HG03064 (cell line): ENCODE results near the gene DBP.
"Not testable (repeated sequence)": the region's sequence is repeated elsewhere in the genome, so short reads cannot be mapped to it uniquely, and the experiment has no call there.

Experiments
- ATAC-seq: cut with Tn5 transposase; IDR thresholded peaks from one replicate; pipeline ENCODE4 v1.9.1; 2021; ENCODE audit warnings: low read depth; ENCODE audit not compliant: unreplicated experiment

The DBP gene, protein sequence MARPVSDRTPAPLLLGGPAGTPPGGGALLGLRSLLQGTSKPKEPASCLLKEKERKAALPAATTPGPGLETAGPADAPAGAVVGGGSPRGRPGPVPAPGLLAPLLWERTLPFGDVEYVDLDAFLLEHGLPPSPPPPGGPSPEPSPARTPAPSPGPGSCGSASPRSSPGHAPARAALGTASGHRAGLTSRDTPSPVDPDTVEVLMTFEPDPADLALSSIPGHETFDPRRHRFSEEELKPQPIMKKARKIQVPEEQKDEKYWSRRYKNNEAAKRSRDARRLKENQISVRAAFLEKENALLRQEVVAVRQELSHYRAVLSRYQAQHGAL

DNA sequence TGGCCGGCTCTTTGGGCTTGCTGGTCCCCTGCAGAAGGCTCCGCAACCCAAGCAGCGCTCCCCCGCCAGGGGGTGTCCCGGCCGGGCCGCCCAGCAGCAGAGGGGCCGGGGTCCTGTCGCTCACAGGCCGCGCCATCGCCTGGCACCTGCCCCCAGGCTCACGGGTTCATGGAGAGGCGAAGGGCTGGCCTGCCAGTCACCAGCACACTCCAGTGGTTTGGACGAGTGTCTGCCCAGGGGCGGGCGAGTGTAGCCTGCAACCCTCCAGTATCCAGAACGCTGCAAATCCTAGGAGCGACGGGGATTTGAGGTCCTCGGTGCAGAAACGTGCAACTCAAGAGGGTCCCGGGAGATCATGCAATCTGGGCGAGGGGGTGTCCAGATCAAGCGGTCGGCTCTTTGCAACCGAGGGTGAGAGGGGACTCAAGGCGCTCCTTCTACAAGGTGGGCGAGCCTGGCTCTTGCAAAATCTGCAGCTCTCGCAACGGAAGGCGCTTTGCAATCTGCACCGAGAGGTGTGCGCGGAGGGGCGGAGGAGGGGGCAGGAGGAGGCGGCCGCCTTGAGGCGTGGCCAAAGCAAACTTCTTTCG, at the start of gene DBP:
TSS of gene DBP (minus strand) at position 521 of the 590 bp plus-strand sequence. CDS start at position 136, 385 bp downstream.
- ATAC-seq = peak; percentile 2

DNA sequence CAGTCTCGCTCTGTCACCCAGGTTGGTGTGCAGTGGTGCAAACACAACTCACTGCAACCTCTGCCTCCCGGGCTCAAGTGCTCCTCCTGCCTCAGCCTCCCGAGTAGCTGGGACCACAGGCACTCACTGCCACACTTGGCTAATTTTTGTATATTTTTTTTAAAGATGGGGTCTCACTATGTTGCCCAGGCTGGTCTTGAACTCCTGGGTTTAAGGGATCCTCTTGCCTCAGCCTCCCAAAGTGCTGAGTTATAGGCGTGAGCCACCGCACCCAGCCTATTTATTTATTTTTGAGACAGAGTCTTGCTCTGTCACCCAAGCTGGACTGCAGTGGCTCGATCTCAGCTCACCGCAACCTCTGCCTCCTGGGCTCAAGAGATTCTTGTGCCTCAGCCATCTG, 49.5 kb upstream of the DBP start:
- ATAC-seq = not testable (repeated sequence)

DNA sequence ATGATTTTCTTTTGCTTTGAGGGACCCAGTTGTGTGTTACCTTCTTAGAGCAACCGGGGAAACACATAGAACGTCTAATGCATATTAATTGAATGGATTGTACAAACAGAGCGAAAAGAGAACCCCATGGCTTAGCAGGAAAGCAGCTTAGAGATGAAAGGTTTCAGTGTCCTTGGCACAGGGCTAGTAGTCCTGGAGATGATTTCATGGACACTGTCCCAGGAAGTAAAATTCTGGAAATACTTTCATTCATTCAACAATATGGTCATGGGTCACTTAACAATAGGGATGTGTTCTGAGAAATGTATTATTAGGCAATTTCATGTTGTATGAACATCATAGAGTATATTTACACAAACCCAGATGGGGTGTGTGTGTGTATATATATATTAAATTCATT, 48.9 kb upstream of the DBP start:
- no peak for ATAC-seq

DNA sequence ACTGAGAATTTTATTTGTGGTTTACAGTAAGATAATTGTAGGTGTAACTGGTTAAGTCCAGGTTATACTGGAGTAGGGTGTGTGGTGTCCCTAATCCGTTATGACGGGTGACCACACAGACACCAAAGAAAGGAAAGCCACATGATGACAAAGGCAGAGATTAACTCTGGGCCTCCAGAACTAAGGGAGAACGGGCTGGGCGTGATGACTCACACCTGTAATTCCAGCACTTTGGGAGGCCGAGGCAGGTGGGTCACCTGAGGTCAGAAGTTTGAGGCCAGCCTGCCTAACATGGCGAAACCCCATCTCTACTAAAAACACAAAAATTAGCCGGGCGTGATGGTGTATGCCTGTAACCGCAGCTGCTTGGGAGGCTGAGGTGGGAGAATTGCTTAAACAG, 48.4 kb upstream of the DBP start:
- ATAC-seq = no peak

DNA sequence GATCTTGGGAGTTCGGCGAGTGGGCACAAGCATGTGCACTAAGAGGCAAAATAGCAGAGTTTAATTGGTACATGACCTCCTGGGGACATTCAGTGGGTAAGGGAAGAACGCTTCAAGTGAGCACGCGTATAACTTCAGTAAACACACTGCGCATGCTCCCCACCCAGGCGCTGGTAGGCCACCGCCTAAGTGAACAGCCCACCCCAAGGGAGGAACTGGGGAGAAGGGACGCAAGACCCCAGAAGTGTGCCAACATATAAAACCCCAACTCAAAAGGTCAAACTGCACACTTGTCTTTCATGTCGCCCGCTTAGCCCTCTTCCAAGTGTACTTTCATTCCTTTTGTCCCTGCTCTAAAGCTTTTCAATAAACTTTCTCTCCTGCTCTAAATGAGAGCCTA, 46.2 kb upstream of the DBP start:
- no peak for ATAC-seq

DNA sequence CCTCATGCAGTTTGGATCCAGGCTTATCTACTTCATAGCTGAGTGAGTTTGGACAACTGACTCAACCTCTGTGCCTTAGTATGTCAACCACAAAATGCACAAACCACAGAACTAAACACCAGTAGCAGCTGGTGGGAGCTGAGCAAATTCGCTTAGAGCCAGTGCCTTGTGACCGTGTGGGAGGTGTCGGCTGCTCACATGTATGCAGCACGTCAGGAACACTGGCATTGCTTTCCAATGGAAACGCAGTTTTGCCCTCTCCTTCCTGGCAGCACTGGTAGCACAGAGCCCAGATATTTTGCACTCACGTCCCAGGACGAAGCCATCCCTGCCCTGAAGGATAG, 43.9 kb upstream of the DBP start:
- no peak for ATAC-seq

DNA sequence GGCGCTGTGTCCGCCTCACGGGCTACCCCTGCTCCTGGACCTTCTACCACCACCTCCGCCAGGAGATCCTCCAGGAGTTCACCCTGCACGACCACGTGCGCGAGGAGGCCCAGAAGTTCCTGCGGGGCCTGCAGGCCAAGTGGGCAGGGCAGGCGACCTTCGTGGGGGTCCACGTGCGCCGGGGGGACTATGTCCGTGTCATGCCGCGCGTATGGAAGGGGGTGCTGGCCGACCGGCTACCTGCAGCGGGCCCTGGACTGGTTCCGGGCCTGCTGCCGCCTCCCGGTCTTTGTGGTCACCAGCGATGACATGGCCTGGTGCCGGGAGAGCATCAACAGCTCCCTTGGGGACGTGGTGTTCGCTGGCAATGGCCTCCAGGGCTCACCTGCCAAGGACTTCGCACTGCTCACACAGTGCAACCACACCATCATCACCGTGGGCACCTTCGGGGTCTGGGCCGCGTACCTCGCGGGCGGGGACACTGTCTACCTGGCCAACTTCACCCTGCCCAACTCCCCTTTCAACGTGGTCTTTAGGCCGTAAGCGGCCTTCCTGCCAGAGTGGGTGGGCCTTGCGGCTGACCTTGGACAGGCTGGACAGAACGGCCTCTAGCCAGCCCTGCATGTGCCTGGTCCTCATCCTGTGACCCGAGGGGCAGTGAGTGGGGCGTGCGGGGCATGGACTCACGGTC, 43.4 kb upstream of the DBP start:
- ATAC-seq = no peak

DNA sequence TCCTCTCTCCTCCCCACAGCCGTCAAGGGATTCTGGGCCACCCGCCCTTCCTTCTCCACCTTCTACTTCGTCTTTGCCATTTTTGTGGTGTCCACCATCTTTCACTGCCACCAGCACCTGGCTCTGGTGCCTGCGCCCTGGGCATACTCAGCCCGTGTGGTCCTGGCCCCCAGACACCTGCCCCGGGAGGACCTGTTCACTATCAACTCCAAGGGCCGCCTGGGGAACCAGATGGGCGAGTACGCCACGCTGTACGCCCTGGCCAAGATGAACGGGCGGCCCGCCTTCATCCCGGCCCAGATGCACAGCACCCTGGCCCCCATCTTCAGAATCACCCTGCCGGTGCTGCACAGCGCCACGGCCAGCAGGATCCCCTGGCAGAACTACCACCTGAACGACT, 42.8 kb upstream of the DBP start:
- ATAC-seq = not testable (repeated sequence)

DNA sequence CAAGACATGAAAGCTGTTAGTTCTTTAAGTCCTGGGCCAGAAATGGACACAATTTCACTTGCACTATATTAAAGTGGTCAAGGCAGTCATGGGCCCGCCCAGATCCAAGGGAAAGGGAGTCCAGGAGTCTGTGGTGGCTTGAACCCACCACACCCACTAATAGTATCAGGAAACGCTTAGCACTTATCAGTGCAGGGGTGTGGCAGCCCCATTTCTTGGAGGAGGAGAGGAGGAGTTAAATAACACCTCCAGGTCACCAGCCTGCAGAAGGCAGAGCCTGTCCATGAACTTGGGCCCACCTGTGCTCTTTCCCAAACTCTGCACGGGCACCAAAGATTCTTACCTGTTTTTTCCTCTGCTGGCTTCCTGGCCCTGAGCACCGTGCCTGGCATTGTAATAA, 41.0 kb upstream of the DBP start:
- no peak for ATAC-seq

DNA sequence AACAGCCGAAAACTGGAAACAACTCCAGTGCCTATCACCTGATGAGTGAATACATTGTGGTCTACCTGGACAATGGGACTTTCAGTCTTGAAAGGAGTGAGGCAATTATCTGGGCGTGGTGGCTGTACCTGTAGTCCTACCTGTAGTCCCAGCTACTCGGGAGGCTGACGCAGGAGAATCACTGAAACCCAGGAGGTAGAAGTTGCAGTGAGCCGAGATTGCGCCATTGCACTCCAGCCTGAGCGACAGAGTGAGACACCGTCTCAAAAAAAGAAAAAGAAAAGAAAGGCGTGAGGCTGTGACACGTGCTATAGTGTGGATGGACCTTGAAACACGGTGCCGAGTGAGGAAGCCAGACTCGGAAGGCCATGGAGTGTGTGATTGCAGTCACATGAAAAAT, 39.7 kb upstream of the DBP start:
- ATAC-seq = no peak

DNA sequence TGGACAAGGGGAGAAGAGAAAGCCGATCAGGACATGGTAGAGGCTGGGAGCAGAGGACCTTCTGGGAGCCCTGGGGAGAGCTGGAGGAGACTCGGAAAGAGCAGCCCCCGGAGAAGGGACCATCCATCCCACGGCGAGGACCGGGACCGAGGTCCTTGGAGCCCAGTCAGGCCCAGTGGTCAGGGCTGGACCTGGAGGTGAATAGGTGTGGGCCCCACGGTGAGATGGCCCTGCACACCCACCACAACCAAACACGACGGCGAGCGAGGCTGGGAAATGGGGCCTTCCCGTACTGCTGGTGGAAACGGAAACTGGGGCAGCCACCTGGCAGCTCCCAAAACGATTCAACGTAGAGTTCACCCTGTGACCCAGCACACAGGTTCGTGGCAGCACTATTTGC, 39.3 kb upstream of the DBP start:
- ATAC-seq = no peak

DNA sequence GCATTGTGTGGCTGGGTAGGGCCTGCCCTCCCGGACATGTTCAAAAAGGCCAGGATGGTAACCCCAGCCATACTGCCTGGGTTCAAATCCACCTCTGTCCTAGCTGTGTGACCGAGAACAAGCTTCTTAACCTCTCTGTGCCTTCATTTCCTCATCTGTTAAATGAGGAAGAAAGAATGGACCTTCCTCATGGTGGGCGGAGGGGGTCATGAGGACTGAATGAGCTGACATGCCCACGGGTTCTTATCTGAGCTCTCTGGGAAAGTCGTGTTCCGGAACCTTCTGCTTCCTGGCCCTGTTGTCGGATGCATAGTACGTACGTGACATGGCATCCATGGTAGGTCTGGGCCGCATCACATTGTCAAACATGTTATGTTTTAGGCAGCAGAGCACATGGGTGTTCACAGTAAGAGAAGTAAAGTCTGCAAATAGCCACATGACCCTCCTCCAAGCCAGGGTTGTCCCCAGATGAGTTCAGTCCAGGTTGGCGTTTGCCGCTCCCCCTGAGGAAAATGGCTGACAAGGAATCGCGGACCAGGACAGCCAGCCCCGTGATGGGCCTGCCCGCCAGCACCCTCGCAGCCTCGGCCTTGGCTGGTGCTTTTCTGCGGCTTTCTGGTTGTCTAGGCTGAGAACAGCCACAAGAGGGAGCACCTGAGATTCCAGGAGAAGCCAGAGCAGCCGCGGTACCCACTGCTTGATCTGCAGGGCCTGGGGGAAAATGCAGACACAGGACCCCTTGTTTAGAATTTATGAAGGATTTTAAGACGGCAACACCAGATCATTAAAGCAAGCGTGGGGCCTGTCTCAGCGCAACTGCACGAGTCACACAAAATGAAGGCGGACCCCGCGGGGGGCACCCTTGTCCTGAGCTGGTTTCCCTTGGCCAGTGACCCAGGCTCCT, 38.0 kb upstream of the DBP start:
- no peak for ATAC-seq

DNA sequence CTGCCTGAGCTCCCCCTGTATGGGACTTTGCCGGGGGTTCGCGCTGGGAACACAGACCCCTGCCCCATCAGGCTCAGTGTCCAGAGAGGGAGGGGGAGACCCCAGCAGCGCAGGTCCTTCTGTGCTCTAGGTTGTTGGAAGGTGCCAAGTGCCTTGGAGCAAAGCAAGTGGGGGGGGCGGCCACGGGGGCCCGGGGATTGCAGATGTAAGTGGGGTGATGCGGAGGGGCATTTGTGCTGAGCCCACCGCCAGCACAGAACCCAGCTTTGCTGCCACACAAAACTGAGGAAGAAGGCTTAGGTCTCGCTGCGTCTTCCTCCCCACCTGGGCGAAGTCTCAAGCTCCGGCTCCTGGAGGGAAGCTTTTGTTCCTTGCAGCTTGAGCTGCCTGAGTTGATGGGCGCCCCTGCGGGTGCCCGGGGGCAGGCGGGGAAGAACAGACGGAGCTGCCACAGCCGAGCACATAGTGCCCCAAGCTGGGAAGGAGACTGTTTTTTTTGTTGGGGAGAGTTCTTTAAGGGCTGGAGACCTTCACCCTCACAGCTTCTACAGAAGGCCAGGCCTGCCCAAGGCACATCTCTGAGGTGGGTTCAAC, 37.1 kb upstream of the DBP start:
- no peak for ATAC-seq

DNA sequence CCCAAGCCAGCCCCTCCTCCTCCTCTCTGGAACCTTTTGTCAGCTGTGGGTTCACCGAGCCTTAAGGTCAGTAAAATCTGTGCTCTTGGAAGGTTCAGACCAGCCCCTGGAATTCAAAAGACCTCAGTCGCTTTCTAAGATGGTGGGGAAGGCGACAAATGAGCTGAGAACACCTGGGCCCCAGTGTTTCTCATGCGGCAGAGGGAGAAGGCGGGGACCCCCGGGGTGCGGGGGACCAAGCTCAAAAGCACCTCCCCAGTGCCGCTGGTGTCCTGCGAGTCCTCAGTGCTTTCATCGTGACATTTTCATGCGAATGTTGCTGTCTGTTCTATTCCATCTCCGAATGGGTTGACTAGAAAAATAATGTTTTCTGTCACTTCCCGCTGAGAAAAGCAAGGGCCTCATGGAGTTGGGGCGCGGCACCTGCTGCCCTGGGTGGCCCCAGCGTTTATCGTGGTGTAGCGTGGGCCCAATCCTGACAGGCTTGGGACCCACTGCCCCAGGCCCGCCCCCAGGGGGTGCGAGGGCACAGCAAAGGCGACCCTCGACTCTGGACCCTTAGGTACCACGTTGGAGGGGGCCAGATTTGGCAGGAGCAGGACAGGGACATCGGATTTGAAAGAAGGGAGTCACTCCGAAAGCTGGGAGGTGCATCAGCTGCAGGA, 36.4 kb upstream of the DBP start:
- ATAC-seq = no peak

DNA sequence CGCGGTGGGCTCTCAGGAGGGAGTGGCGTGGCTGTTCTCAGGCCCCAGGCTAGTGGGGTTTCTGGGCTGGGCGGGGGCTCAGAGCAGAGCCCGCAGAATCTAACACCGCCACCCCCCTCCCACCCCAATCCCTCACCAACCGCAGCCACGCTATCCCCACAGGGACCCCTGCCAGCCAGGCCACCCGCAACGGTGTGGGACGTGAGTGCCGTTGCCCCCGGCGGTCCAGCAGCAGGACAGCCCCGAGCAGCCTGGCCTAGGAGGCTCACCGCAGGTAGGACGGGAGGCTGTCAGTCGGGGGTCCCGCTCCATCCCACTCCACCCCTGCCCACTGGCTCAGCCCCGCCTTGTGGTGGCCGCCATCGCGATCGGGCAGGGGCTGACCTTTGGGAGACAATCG, 35.8 kb upstream of the DBP start, which contains the start of gene NTN5:
TSS of gene NTN5 (minus strand) at position 24 of the 400 bp plus-strand sequence. CDS start 2,031 bp downstream, outside the sequence.
- no peak for ATAC-seq

DNA sequence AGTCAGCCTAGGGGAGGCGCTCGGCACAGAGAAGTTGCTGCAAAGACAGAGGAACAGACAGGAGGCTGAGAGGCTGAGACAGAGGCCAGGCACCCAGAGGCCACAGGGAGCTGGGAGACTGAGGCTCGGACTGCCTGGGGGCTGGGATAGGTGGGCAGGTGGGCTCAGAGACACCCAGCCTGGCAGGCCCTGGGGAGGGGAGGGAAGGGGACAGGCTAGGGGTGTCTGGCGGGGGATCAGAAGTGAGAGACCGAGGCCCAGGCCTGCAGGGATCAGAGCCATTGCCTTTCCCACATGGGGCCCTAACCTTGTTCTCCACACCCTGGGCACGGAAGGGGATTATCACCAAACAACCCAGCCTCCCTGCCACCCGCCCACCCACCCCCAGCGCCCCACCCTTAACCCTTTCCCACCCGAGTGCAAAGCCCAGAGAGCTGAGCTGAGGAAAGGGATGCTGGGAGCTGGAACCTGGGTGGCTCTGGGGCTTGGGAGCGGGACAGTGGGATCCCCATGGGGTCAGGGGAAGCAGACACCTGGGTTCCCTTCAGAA, 34.3 kb upstream of the DBP start:
- no peak for ATAC-seq

DNA sequence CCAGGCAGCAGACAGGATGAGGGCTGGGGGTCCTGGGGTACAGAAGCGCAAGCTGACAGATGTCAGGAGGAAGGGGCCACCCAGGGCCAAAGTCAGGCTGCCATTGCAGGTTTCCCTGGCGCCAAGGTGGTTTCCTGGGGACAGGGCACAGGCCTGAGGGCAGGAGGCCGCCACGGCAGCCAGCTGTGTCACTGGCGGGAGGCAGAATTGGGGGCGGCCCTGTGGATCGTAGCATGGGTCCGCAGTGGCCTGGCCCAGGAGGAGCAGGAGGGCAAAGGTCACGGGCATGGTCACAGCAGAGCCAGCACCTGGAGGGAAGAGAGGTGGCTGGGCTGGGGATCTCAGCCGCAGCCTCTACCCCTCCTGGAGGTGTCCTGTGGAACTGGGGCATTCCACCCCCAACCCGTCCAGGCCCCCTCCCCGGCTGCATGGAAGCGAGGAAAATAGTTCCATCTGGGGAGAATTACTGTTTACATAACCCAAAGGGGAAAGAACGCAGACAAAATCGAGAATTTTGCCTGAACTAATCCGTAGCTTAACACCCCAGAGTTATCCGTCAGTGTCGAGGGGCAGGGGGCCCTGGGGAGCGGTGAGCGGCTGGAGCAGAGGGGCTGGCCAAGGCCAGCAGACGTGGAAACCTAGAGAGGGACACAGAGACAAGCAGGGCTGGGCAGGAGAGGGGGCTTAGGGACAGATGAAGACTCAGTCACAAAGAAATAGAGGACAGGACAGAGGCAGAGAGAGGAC, 33.7 kb upstream of the DBP start:
- no peak for ATAC-seq

DNA sequence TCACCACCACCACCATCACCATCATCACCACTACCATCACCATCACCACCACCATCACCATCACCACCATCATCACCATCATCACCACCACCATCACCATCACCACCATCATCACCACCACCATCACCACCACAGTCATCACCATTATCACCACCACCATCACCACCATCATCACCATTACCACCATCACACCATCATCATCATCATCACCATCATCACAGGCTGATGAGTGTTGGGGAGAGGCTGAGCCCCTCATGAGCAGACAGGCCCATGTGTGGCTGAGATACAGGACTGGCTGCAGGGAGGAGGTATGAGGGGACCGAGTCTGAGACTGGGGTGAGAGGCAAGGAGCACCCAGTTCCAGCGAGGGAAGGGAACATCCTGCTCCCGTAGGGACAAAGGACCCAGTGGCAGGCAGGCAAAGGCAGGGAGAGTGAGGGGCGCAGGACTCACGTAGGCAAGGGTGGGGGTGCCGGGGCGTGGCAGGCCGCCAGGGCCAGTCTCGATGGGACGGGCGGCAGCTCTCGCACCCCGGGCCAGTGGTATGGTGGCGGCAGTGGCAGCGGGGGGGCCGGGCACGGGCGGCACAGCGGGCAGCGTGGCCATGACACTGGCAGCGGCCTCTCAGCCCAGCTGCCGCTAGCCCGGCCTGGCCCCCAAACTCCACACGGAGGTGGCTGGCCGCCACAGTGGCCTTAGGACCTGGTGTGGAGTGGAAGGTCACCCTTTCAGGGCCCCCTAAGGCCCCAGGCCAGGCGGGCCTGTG, 32.9 kb upstream of the DBP start:
- ATAC-seq = no peak
